ENCODE results near the gene ARPC2. TPM values are rescaled to one million over a fixed set of nuclear protein-coding genes. Genes with fewer than 3 reads are reported as not detected.

ARPC2 gene
- total and polyA plus RNA-seq, 2 of the 13 experiments (the other 11 are each of a cell fraction or from before 2014, with no cell fraction given) = 168 to 303 TPM

DNA sequence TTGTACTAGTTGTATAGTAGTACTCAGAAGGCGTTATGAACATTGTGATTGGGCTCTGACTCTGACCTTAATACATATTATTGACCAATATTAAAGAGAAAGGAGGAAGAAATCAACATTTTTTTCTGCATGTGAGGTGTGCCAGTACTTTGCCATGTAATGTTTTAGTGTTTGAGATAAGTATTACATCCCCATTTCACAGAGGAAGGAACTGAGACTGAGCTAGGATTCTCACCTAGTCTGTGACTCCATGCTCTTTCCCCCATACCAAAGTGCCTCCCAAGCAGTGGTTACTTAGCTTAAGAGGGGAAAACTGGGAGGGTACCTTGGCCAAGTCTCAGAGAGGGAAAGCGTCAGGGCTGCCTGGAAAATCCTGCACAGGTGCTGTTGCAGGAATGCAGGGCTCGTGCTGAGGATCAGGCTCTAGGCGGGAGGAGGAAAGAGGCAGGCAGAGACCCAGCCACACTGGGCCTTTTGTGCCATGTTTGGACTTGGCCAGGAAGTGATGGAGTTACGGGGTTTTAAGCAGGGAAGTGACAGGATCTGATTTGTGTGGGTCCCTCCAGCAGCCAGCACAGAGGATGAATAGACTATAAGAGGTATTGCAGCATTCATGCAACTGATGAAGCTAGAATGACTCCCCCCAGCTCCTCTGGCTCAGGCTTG lies 55.0 kb downstream of the ARPC2 start (continued):
- TF ChIP-seq, protein P1, sequence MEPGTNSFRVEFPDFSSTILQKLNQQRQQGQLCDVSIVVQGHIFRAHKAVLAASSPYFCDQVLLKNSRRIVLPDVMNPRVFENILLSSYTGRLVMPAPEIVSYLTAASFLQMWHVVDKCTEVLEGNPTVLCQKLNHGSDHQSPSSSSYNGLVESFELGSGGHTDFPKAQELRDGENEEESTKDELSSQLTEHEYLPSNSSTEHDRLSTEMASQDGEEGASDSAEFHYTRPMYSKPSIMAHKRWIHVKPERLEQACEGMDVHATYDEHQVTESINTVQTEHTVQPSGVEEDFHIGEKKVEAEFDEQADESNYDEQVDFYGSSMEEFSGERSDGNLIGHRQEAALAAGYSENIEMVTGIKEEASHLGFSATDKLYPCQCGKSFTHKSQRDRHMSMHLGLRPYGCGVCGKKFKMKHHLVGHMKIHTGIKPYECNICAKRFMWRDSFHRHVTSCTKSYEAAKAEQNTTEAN (CRISPR knock-in tag; conservative IDR thresholded peaks at IDR 0.05) = no peak
- TF ChIP-seq PAWR (CRISPR knock-in tag; IDR thresholded peaks at IDR 0.05; ENCODE audit: borderline replicate concordance) = no peak
- 0 out of 2 replicates have a peak, but pooled peaks have one; percentile 41 for TF ChIP-seq ZNF383 (CRISPR knock-in tag; IDR thresholded peaks at IDR 0.05; ENCODE audit: borderline replicate concordance)
- no peak for TF ChIP-seq ZNF251 (CRISPR knock-in tag; IDR thresholded peaks at IDR 0.05)
- TF ChIP-seq, protein P2, sequence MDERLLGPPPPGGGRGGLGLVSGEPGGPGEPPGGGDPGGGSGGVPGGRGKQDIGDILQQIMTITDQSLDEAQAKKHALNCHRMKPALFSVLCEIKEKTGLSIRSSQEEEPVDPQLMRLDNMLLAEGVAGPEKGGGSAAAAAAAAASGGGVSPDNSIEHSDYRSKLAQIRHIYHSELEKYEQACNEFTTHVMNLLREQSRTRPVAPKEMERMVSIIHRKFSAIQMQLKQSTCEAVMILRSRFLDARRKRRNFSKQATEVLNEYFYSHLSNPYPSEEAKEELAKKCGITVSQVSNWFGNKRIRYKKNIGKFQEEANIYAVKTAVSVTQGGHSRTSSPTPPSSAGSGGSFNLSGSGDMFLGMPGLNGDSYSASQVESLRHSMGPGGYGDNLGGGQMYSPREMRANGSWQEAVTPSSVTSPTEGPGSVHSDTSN (CRISPR knock-in tag; IDR thresholded peaks at IDR 0.05) = no peak
- no peak; the same call in 1 of the 2 replicates for TF ChIP-seq SIN3B (IDR thresholded peaks at IDR 0.05; ENCODE audit: low read length)
- TF ChIP-seq, protein P3, sequence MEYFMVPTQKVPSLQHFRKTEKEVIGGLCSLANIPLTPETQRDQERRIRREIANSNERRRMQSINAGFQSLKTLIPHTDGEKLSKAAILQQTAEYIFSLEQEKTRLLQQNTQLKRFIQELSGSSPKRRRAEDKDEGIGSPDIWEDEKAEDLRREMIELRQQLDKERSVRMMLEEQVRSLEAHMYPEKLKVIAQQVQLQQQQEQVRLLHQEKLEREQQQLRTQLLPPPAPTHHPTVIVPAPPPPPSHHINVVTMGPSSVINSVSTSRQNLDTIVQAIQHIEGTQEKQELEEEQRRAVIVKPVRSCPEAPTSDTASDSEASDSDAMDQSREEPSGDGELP (IDR thresholded peaks at IDR 0.05; ENCODE audit: borderline replicate concordance, low read depth) = no peak
- TF ChIP-seq, protein P4, sequence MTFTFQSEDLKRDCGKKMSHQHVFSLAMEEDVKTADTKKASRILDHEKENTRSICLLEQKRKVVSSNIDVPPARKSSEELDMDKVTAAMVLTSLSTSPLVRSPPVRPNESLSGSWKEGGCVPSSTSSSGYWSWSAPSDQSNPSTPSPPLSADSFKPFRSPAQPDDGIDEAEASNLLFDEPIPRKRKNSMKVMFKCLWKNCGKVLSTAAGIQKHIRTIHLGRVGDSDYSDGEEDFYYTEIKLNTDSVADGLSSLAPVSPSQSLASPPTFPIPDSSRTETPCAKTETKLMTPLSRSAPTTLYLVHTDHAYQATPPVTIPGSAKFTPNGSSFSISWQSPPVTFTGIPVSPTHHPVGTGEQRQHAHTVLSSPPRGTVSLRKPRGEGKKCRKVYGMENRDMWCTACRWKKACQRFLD (CRISPR knock-in tag; IDR thresholded peaks at IDR 0.05; ENCODE audit: borderline replicate concordance) = no peak
- no peak for TF ChIP-seq PPARG (CRISPR knock-in tag; conservative IDR thresholded peaks at IDR 0.05)
- TF ChIP-seq, protein P5, sequence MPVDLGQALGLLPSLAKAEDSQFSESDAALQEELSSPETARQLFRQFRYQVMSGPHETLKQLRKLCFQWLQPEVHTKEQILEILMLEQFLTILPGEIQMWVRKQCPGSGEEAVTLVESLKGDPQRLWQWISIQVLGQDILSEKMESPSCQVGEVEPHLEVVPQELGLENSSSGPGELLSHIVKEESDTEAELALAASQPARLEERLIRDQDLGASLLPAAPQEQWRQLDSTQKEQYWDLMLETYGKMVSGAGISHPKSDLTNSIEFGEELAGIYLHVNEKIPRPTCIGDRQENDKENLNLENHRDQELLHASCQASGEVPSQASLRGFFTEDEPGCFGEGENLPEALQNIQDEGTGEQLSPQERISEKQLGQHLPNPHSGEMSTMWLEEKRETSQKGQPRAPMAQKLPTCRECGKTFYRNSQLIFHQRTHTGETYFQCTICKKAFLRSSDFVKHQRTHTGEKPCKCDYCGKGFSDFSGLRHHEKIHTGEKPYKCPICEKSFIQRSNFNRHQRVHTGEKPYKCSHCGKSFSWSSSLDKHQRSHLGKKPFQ (CRISPR knock-in tag; IDR thresholded peaks at IDR 0.05; ENCODE audit: insufficient replicate concordance) = peak; percentile 48
- no peak for TF ChIP-seq ZIK1 (CRISPR knock-in tag; IDR thresholded peaks at IDR 0.05; ENCODE audit: borderline replicate concordance, low read depth)
- no peak for TF ChIP-seq ZNF737 (CRISPR knock-in tag; IDR thresholded peaks at IDR 0.05; ENCODE audit: borderline replicate concordance)
- no peak for TF ChIP-seq XBP1 (CRISPR knock-in tag; IDR thresholded peaks at IDR 0.05)
- no peak for TF ChIP-seq ZNF615 (CRISPR knock-in tag; IDR thresholded peaks at IDR 0.05; ENCODE audit: borderline replicate concordance)
- TF ChIP-seq, protein P6, sequence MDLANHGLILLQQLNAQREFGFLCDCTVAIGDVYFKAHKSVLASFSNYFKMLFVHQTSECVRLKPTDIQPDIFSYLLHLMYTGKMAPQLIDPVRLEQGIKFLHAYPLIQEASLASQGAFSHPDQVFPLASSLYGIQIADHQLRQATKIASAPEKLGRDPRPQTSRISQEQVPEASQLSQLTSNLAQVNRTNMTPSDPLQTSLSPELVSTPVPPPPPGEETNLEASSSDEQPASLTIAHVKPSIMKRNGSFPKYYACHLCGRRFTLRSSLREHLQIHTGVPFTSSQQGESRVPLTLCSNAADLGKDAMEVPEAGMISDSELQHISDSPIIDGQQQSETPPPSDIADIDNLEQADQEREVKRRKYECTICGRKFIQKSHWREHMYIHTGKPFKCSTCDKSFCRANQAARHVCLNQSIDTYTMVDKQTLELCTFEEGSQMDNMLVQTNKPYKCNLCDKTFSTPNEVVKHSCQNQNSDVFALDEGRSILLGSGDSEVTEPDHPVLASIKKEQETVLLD (CRISPR knock-in tag; IDR thresholded peaks at IDR 0.05; ENCODE audit: low read depth) = no peak
- TF ChIP-seq ZNF772 (CRISPR knock-in tag; IDR thresholded peaks at IDR 0.05) = no peak
- no peak for TF ChIP-seq NCOA5 (CRISPR knock-in tag; IDR thresholded peaks at IDR 0.05)
- TF ChIP-seq HNF4G (IDR thresholded peaks at IDR 0.05; ENCODE audit: borderline replicate concordance, low read depth, low read length) = no peak
- TF ChIP-seq HNF4G (CRISPR knock-in tag; IDR thresholded peaks at IDR 0.05; ENCODE audit: borderline replicate concordance, low read depth) = no peak
- TF ChIP-seq KLF9 (CRISPR knock-in tag; IDR thresholded peaks at IDR 0.05; ENCODE audit: low read depth) = no peak
- TF ChIP-seq ZNF333 (CRISPR knock-in tag; IDR thresholded peaks at IDR 0.05; ENCODE audit: borderline replicate concordance) = no peak
- no peak for TF ChIP-seq FOXJ3 (CRISPR knock-in tag; IDR thresholded peaks at IDR 0.05; ENCODE audit: borderline replicate concordance)
